ENCODE data around the gene NUP188. TPM values are rescaled to one million over a fixed set of nuclear protein-coding genes. Genes with fewer than 3 reads are reported as not detected.

Gene NUP188
- total and polyA plus RNA-seq, 10 of the 15 experiments (the other 5 are each of a cell fraction or from before 2014, with no cell fraction given) = 1.4 to 73.7 (median 48.9) TPM

DNA sequence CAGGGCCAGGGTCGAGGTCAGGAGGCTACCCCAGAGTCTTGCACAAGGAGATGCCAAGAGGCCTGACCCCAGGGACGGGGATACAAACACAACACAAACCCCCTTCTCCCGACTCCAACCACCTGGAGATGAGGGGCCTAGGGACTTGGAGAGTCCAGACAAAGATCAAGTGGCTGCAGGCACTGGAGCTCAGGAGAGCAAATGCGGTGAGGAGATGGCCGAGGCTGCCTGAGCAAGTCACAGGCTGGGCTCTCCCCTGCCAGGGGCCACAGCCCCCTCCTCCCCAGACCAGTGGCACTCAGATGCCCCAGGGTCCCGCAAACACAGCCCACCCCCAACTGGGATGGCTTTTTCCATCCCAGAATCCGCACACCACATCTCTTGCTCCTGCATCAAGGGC lies 64.8 kb downstream of the NUP188 start:
- POLR2A ChIA-PET = no interaction called here
- TF ChIP-seq ZBTB40 (IDR thresholded peaks at IDR 0.05; ENCODE audit: borderline replicate concordance) = no peak
- TF ChIP-seq NFIC (IDR thresholded peaks at IDR 0.05; ENCODE audit: low read depth, low read length) = no peak
- TF ChIP-seq, protein P1, sequence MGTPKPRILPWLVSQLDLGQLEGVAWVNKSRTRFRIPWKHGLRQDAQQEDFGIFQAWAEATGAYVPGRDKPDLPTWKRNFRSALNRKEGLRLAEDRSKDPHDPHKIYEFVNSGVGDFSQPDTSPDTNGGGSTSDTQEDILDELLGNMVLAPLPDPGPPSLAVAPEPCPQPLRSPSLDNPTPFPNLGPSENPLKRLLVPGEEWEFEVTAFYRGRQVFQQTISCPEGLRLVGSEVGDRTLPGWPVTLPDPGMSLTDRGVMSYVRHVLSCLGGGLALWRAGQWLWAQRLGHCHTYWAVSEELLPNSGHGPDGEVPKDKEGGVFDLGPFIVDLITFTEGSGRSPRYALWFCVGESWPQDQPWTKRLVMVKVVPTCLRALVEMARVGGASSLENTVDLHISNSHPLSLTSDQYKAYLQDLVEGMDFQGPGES (IDR thresholded peaks at IDR 0.05) = no peak
- TF ChIP-seq SUPT20H (IDR thresholded peaks at IDR 0.05; ENCODE audit: borderline replicate concordance, control insufficient read depth, low read depth, low read length) = no peak
- TF ChIP-seq DPF2 (IDR thresholded peaks at IDR 0.05) = no peak
- TF ChIP-seq, protein P2, sequence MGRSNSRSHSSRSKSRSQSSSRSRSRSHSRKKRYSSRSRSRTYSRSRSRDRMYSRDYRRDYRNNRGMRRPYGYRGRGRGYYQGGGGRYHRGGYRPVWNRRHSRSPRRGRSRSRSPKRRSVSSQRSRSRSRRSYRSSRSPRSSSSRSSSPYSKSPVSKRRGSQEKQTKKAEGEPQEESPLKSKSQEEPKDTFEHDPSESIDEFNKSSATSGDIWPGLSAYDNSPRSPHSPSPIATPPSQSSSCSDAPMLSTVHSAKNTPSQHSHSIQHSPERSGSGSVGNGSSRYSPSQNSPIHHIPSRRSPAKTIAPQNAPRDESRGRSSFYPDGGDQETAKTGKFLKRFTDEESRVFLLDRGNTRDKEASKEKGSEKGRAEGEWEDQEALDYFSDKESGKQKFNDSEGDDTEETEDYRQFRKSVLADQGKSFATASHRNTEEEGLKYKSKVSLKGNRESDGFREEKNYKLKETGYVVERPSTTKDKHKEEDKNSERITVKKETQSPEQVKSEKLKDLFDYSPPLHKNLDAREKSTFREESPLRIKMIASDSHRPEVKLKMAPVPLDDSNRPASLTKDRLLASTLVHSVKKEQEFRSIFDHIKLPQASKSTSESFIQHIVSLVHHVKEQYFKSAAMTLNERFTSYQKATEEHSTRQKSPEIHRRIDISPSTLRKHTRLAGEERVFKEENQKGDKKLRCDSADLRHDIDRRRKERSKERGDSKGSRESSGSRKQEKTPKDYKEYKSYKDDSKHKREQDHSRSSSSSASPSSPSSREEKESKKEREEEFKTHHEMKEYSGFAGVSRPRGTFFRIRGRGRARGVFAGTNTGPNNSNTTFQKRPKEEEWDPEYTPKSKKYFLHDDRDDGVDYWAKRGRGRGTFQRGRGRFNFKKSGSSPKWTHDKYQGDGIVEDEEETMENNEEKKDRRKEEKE (IDR thresholded peaks at IDR 0.05) = no peak
- no peak for TF ChIP-seq NRF1 (conservative IDR thresholded peaks at IDR 0.05; ENCODE audit: low read depth, low read length)
- TF ChIP-seq ZBTB11 (CRISPR knock-in tag; IDR thresholded peaks at IDR 0.05) = no peak
- no peak for TF ChIP-seq ATF2 (IDR thresholded peaks at IDR 0.05; ENCODE audit: low read length)
- TF ChIP-seq KAT2A (conservative IDR thresholded peaks at IDR 0.05; ENCODE audit: control insufficient read depth, low read depth, low read length) = no peak
- TF ChIP-seq RAD21 (IDR thresholded peaks at IDR 0.05; ENCODE audit: insufficient read depth, low read depth, low read length) = no peak

More for the DNA sequence above, 64.8 kb downstream of the NUP188 start:
- ATAC-seq (no peak), FAIRE-seq (no peak), DNase-seq (ENCODE audit: low read depth, low spot score) (no peak)
- no peak overlapping the region for H3K27ac ChIP-seq (ENCODE audit: control insufficient read depth, insufficient read depth)
- H3K9ac ChIP-seq (ENCODE audit: control insufficient read depth, insufficient read depth, low read length) = no peak overlapping the region
- intact Hi-C loops (cut with micrococcal nuclease; ENCODE audit: unreplicated experiment) (no loop called here), in situ Hi-C loops (cut with MboI) (no loop called here)
- no peaks in the 10 kb centered on the region for H3K4me1 ChIP-seq (ENCODE audit: control insufficient read depth, insufficient read depth, low read length)
- ChIA-PET CTCF (interaction anchor here (0.5 kb wide), 1 partner anchor 9 kb away, joined by 3 read pairs; no protein-coding TSS in a partner anchor), RAD21 (ENCODE audit: unreplicated experiment) (no interaction called here), SMC1A (ENCODE audit: uncharacterized antibody, unreplicated experiment) (no interaction called here)
- no peak overlapping the region for H3K4me2 ChIP-seq (ENCODE audit: control insufficient read depth, insufficient read depth)
- H3K9me3 ChIP-seq (replicated peaks; ENCODE audit: control insufficient read depth, insufficient read depth, low read length) = no peaks in the 10 kb centered on the region
- WGBS (ENCODE audit: insufficient coverage, insufficient replicate concordance, low lambda C conversion rate, missing lambda C conversion rate) = 77% methylated on average over 7 of the region's 7 CpGs
- no peaks in the 10 kb centered on the region for H3K27me3 ChIP-seq (replicated peaks in 1 of 2; ENCODE audit: control insufficient read depth in 2 of 2, insufficient read depth in 2 of 2, low read length in 1 of 2)
- no peak overlapping the region for H3K4me3 ChIP-seq
- no TSS peak for BruUV-seq (replicated peaks)
- H3K79me2 ChIP-seq (ENCODE audit: control insufficient read depth, insufficient read depth, low read length) = no peaks in the 10 kb centered on the region
- H2AFZ ChIP-seq (ENCODE audit: control insufficient read depth, low read depth, low read length) = no peak overlapping the region
- H4K20me1 ChIP-seq (ENCODE audit: control insufficient read depth, insufficient read depth) = no peaks in the 10 kb centered on the region
- peaks cover 5 to 14% of the 10 kb centered on the region in 2 experiments for H3K36me3 ChIP-seq (ENCODE audit: control insufficient read depth in 2 of 2, insufficient read depth in 2 of 2, low read length in 1 of 2)

Measured in GM12878 (cell line).